Epithelial cell of proximal tubule (primary cell): ENCODE results near the gene ID4. TPM values are rescaled to one million over a fixed set of nuclear protein-coding genes. Genes with fewer than 3 reads are reported as not detected.

ENCODE experiments used
- DNase-seq: peaks from one replicate; pipeline ENCODE4 v3.0.0-alpha.2; 2011; ENCODE audit warnings: low read depth
- H3K4me3 ChIP-seq: 2 replicates; pipeline ENCODE4 v1.5.1; 2011; ENCODE audit warnings: low read depth, mild to moderate bottlenecking, low read length
- CTCF ChIP-seq: conservative IDR thresholded peaks from 2 replicates; pipeline ENCODE4 v1.5.1; 2012; ENCODE audit warnings: low read depth, mild to moderate bottlenecking, low read length
- total RNA-seq: library from RNA; depleted of rRNA; stranded (reverse); fragments of >200 nt; gene quantifications from 2 replicates; pipeline ENCODE4 v1.2.3, GENCODE V29; 2015

The ID4 gene
- total RNA-seq, 1 donor from 2014 or later: 17.8 TPM

- peak overlapping the region; percentile 75 for H3K4me3 ChIP-seq
- DNase-seq: no peak
- no peak for TF ChIP-seq CTCF
Observed at GRCh38 chr6:19838442-19839236, 1.5 kb downstream of the ID4 start.

GRCh38 chr6:19839237-19839546, 2.0 kb downstream of the ID4 start:
- no peak for DNase-seq
- peak overlapping the region; percentile 75 for H3K4me3 ChIP-seq

GRCh38 chr6:19839788-19840187, 2.6 kb downstream of the ID4 start:
- no peak for TF ChIP-seq CTCF
- DNase-seq: no peak

More at GRCh38 chr6:19839237-19839546, 2.0 kb downstream of the ID4 start:
- no peak for TF ChIP-seq CTCF

GRCh38 chr6:19841181-19841580, 4.0 kb downstream of the ID4 start:
- DNase-seq: no peak
- no peak for TF ChIP-seq CTCF
- no peak overlapping the region for H3K4me3 ChIP-seq

More at GRCh38 chr6:19839788-19840187, 2.6 kb downstream of the ID4 start:
- peak overlapping the region; percentile 28 for H3K4me3 ChIP-seq

- no peak overlapping the region for H3K4me3 ChIP-seq
- DNase-seq: no peak
- no peak for TF ChIP-seq CTCF
Observed at GRCh38 chr6:19842030-19842615, 5.0 kb downstream of the ID4 start.

- TF ChIP-seq CTCF: no peak
- no peak for DNase-seq
- no peak overlapping the region for H3K4me3 ChIP-seq
Observed at GRCh38 chr6:19844689-19845088, 7.5 kb downstream of the ID4 start.
